GM06990 (cell line): ENCODE measurements around the gene WIPF1.

Source experiments
- DNase-seq: peaks from one replicate; pipeline ENCODE4 v3.0.0-alpha.2; 2011; ENCODE audit not compliant: insufficient read length; ENCODE audit errors: extremely low read depth
- H3K27me3 ChIP-seq: replicated peaks from 2 replicates; pipeline ENCODE4 v1.6.0; 2011; ENCODE audit warnings: low read length; ENCODE audit not compliant: control insufficient read depth, insufficient read depth
- H3K36me3 ChIP-seq: 2 replicates; pipeline ENCODE4 v1.5.1; 2011; ENCODE audit warnings: low read length; ENCODE audit not compliant: control insufficient read depth, insufficient read depth
- H3K4me3 ChIP-seq: replicated peaks from 2 replicates; pipeline ENCODE4 v1.5.1; 2011; ENCODE audit warnings: low read depth, mild to moderate bottlenecking, control low read depth, low read length
- CTCF ChIP-seq: IDR thresholded peaks from 2 replicates; pipeline ENCODE4 v1.5.1; 2011; ENCODE audit warnings: low read length, control low read depth, mild to moderate bottlenecking, inconsistent platforms; ENCODE audit not compliant: insufficient read depth, poor library complexity, severe bottlenecking

Gene WIPF1

GRCh38 chr2:174593574-174594203 lies 3.9 kb downstream of the WIPF1 start:
- H3K36me3 ChIP-seq: peaks cover 12% of the 10 kb centered on the region
- H3K4me3 ChIP-seq: peak overlapping the region; percentile 82
- TF ChIP-seq CTCF: no peak
- peak; percentile 83 for DNase-seq
- H3K27me3 ChIP-seq: no peaks in the 10 kb centered on the region

GRCh38 chr2:174593041-174593440 lies 4.6 kb downstream of the WIPF1 start:
- DNase-seq: no peak
- TF ChIP-seq CTCF: no peak
- peaks cover 14% of the 10 kb centered on the region for H3K36me3 ChIP-seq
- H3K4me3 ChIP-seq: peak overlapping the region; percentile 46
- no peaks in the 10 kb centered on the region for H3K27me3 ChIP-seq

GRCh38 chr2:174591740-174592139 lies 5.9 kb downstream of the WIPF1 start:
- Histone ChIP-seq H3K27me3 (no peaks in the 10 kb centered on the region), H3K36me3 (peaks cover 14% of the 10 kb centered on the region), H3K4me3 (peak overlapping the region; percentile 14)
- TF ChIP-seq CTCF: no peak
- no peak for DNase-seq

- Histone ChIP-seq H3K27me3 (no peaks in the 10 kb centered on the region), H3K4me3 (no peak overlapping the region), H3K36me3 (peaks cover 17% of the 10 kb centered on the region)
- no peak for TF ChIP-seq CTCF
- DNase-seq: no peak
Measured at GRCh38 chr2:174590928-174591648, 6.5 kb downstream of the WIPF1 start.

GRCh38 chr2:174590346-174590745 lies 7.3 kb downstream of the WIPF1 start:
- no peak for DNase-seq
- TF ChIP-seq CTCF: no peak
- H3K36me3 ChIP-seq: peaks cover 22% of the 10 kb centered on the region
- no peak overlapping the region for H3K4me3 ChIP-seq
- H3K27me3 ChIP-seq: no peaks in the 10 kb centered on the region

GRCh38 chr2:174589334-174589733 lies 8.3 kb downstream of the WIPF1 start:
- DNase-seq: no peak
- H3K36me3 ChIP-seq: peaks cover 28% of the 10 kb centered on the region
- no peak for TF ChIP-seq CTCF

More at GRCh38 chr2:174589334-174589733, 8.3 kb downstream of the WIPF1 start:
- Histone ChIP-seq H3K27me3 (no peaks in the 10 kb centered on the region), H3K4me3 (no peak overlapping the region)
